HepG2 (cell line): ENCODE measurements around the gene YEATS4. TPM values are rescaled to one million over a fixed set of nuclear protein-coding genes. Genes with fewer than 3 reads are reported as not detected.

ENCODE experiments used
- ATAC-seq: fragments of 200-7000 bp; cut with Tn5 transposase; 3 replicates; pipeline ENCODE4 v1.9.1; 2020; ENCODE audit warnings: mild to moderate bottlenecking, moderate library complexity
- BruUV-seq: library from RNA; stranded (reverse); fragments of 400-500 nt; replicated peaks from 2 replicates; lab custom pipeline; 2021; lab: Mats Ljungman, UMichigan
- CTCF ChIA-PET: fragments of 300-600 bp; formaldehyde crosslinking; extraction: SDS; loops from one replicate; lab custom pipeline; 2021; ENCODE audit warnings: low total read pairs, inconsistent platforms, low intra/inter-chr PET ratio; lab: Yijun Ruan, JAX
- POLR2A ChIA-PET: fragments of 350-600 bp; sonication (Branson Sonifier 250); formaldehyde crosslinking; loops from one replicate; lab custom pipeline; 2020; ENCODE audit warnings: antibody characterized with exemption, inconsistent platforms; lab: Yijun Ruan, JAX
- DNase-seq: peaks from one replicate; pipeline ENCODE4 v3.0.0-alpha.2; 2015; ENCODE audit warnings: low spot score
- FAIRE-seq: peaks from 3 replicates; lab custom pipeline; 2011; peaks lifted over from hg19 to GRCh38; lab: Jason Lieb, UNC
- H2AFZ ChIP-seq: one replicate; pipeline ENCODE4 v1.6.1; 2011; ENCODE audit warnings: low read length, inconsistent platforms
- H3K27ac ChIP-seq: fragments of 300-600 bp; 3 replicates; pipeline ENCODE4 v1.8.0; 2011; ENCODE audit warnings: mixed run types, mild to moderate bottlenecking, mixed read lengths, low read length, inconsistent platforms; ENCODE audit not compliant: insufficient read depth; ENCODE audit errors: extremely low read length
- H3K27me3 ChIP-seq, 2 experiments: fragments of 200-600 bp in 1 of 2; 2 replicates in 1 of 2; 3 replicates in 1 of 2; pipeline versions ENCODE4 v1.6.0 to v1.8.0; 2011; ENCODE audit warnings: low read length in 2 of 2, mild to moderate bottlenecking in 2 of 2, moderate library complexity in 2 of 2, inconsistent platforms in 1 of 2; ENCODE audit not compliant: insufficient read depth in 2 of 2, control insufficient read depth in 1 of 2
- H3K36me3 ChIP-seq, 2 experiments: fragments of 200-600 bp in 1 of 2; replicated peaks in 1 of 2; 2 replicates in 1 of 2; 3 replicates in 1 of 2; pipeline versions ENCODE4 v1.5.1 to v1.8.0; 2011; ENCODE audit warnings: low read length in 2 of 2, inconsistent platforms in 1 of 2; ENCODE audit not compliant: insufficient read depth in 2 of 2, control insufficient read depth in 1 of 2
- H3K4me1 ChIP-seq: 2 replicates; pipeline ENCODE4 v1.5.1; 2012; ENCODE audit warnings: low read length, inconsistent platforms; ENCODE audit not compliant: insufficient read depth
- H3K4me2 ChIP-seq: 2 replicates; pipeline ENCODE4 v1.6.0; 2011; ENCODE audit warnings: low read depth, low read length, inconsistent platforms
- H3K4me3 ChIP-seq, 3 experiments: fragments of 200-600 bp in 1 of 3; sonication (generic), shearing (Covaris generic) in 1 of 3; replicated peaks in 1 of 3; 2 replicates each; pipeline ENCODE4 v1.5.1; 2011 to 2016; ENCODE audit warnings: low read length in 3 of 3, inconsistent platforms in 2 of 3, low read depth in 2 of 3, mild to moderate bottlenecking in 2 of 3, control low read depth in 1 of 3, mixed read lengths in 1 of 3; ENCODE audit not compliant: insufficient read depth in 1 of 3
- H3K79me2 ChIP-seq: one replicate; pipeline ENCODE4 v1.6.1; 2011; ENCODE audit warnings: low read length, inconsistent platforms; ENCODE audit not compliant: insufficient read depth
- H3K9ac ChIP-seq: 2 replicates; pipeline ENCODE4 v1.6.0; 2011; ENCODE audit warnings: mild to moderate bottlenecking, low read depth, low read length, inconsistent platforms; ENCODE audit not compliant: insufficient read depth
- H3K9me3 ChIP-seq: 2 replicates; pipeline ENCODE4 v1.5.1; 2012; ENCODE audit warnings: mild to moderate bottlenecking, low read length
- H4K20me1 ChIP-seq: 2 replicates; pipeline ENCODE4 v1.6.0; 2011; ENCODE audit warnings: inconsistent platforms, mild to moderate bottlenecking, low read length, moderate library complexity; ENCODE audit not compliant: insufficient read depth
- HNRNPL ChIP-seq: fragments of 200-400 bp; formaldehyde crosslinking; IDR thresholded peaks from 2 replicates; pipeline ENCODE4 v1.6.1; 2017; ENCODE audit warnings: mild to moderate bottlenecking, low read depth, low read length
- POLR2AphosphoS5 ChIP-seq: IDR thresholded peaks from 2 replicates; pipeline ENCODE4 v1.6.1; 2012; ENCODE audit warnings: low read depth, low read length
- RBFOX2 ChIP-seq: fragments of 200-400 bp; formaldehyde crosslinking; IDR thresholded peaks from 2 replicates; pipeline ENCODE4 v1.6.1; 2017; ENCODE audit warnings: low read depth, mild to moderate bottlenecking, low read length
- RFX5 ChIP-seq: IDR thresholded peaks from 2 replicates; pipeline ENCODE4 v1.6.1; 2011; ENCODE audit warnings: low read depth, low read length, improper control_type of control experiment
- YEATS4 ChIP-seq: sonication (generic); formaldehyde crosslinking; IDR thresholded peaks from 2 replicates; pipeline ENCODE4 v1.4.0; 2020; ENCODE audit warnings: missing genetic modification reagents, borderline replicate concordance
- ZBTB38 ChIP-seq: sonication (generic); formaldehyde crosslinking; IDR thresholded peaks from 2 replicates; pipeline ENCODE4 v1.5.1; 2020; ENCODE audit warnings: mild to moderate bottlenecking, missing genetic modification reagents
- ZNF367 ChIP-seq: sonication (generic); formaldehyde crosslinking; IDR thresholded peaks from 2 replicates; pipeline ENCODE4 v1.4.0; 2020; ENCODE audit warnings: missing genetic modification reagents, borderline replicate concordance
- ZNF710 ChIP-seq: sonication (generic); formaldehyde crosslinking; IDR thresholded peaks from 2 replicates; pipeline ENCODE4 v1.5.0; 2020; ENCODE audit warnings: mild to moderate bottlenecking, missing genetic modification reagents, borderline replicate concordance
- ZNF740 ChIP-seq: sonication (generic); formaldehyde crosslinking; IDR thresholded peaks from 2 replicates; pipeline ENCODE4 v1.4.0; 2020; ENCODE audit warnings: missing genetic modification reagents
- WGBS: methylation state at CpG from one replicate; pipeline ENCODE4 v1.1.6; 2017; ENCODE audit warnings: low lambda C conversion rate; 5-methylcytosine and 5-hydroxymethylcytosine counted together
- in situ Hi-C: cut with HindIII; loops from 2 replicates; pipeline ENCODE4 v1.10.0; 2017; ENCODE audit warnings: low pct_unique_long_range_greater_than_20kb; ENCODE audit not compliant: extremely low pct_ligation_motif_present
- intact Hi-C: fragments of 100-400 bp; cut with micrococcal nuclease; formaldehyde crosslinking; loops from one replicate; pipeline ENCODE4 v1.10.0; 2022; ENCODE audit not compliant: unreplicated experiment
- polyA plus RNA-seq, 8 experiments: library from polyadenylated mRNA; depleted of rRNA in 3 of 8; stranded (reverse) in 7 of 8; unstranded in 1 of 8; fragments of >200 nt; fragmentation: Illumina TruSeq in 4 of 8; extraction: Trizol in 4 of 8; gene quantifications; 2 replicates each; pipeline versions ENCODE4 v1.2.1 to v1.2.3, GENCODE V29; 2011 to 2016; ENCODE audit warnings: low read depth in 4 of 8, missing spikeins in 1 of 8, mixed read lengths in 1 of 8; ENCODE audit not compliant: insufficient read depth in 1 of 8
- total RNA-seq, 5 experiments: library from RNA; depleted of rRNA; stranded (reverse); fragments of >200 nt; fragmentation: Illumina TruSeq; extraction: Trizol; gene quantifications; 2 replicates each; pipeline ENCODE4 v1.2.3, GENCODE V29; 2016; ENCODE audit warnings: low read depth in 1 of 5

The YEATS4 gene
- total and polyA plus RNA-seq, 2 of the 13 experiments (the other 11 are each of a cell fraction or from before 2014, with no cell fraction given), result 16.8 to 45.0 TPM

GRCh38 chr12:69324797-69325466 lies 34.6 kb upstream of the YEATS4 start (continued):
- TF ChIP-seq POLR2AphosphoS5, result peak; percentile 57; the same call in 1 of the 2 replicates
- TF ChIP-seq ZBTB38 (CRISPR knock-in tag), result no peak
- no peak for TF ChIP-seq HNRNPL

GRCh38 chr12:69328426-69328825 lies 31.1 kb upstream of the YEATS4 start:
- FAIRE-seq, result no peak
- Histone ChIP-seq H3K4me2 (peak overlapping the region; percentile 89), H3K9me3 (no peaks in the 10 kb centered on the region), H3K4me1 (peaks cover 58% of the 10 kb centered on the region), H3K36me3 (peaks cover 4 to 7% of the 10 kb centered on the region in 2 experiments), H4K20me1 (no peaks in the 10 kb centered on the region), H3K27me3 (no peaks in the 10 kb centered on the region; a peak in 1 of 5 replicates), H3K9ac (peak overlapping the region; percentile 98; the same call in 1 of the 2 replicates), H2AFZ (no peak overlapping the region), H3K79me2 (peaks cover 49% of the 10 kb centered on the region), H3K27ac (no peak overlapping the region), H3K4me3 (peak overlapping the region; percentile 64 to 97 (median 88); a peak in 4 of 6 replicates)
- no peak for DNase-seq
- ChIA-PET CTCF (no interaction called here), POLR2A (interaction anchor here (6.9 kb wide), 1 partner anchor 13 kb away, joined by 94 read pairs; no protein-coding TSS in a partner anchor)
- in situ Hi-C loops (no loop called here), intact Hi-C loops (no loop called here)
- BruUV-seq, result no TSS peak
- no peak for TF ChIP-seq ZNF740 (CRISPR knock-in tag)
- TF ChIP-seq ZNF367, result no peak
- no peak for TF ChIP-seq ZNF710 (CRISPR knock-in tag)
- TF ChIP-seq RBFOX2, result peak; percentile 57
- TF ChIP-seq YEATS4 (CRISPR knock-in tag), result no peak
- TF ChIP-seq RFX5, result no peak
- 92% methylated on average over 3 of the region's 3 CpGs for WGBS
- ATAC-seq, result no peak
